Retinal pigment epithelial cell (primary cell): ENCODE data around the gene PTDSS2.

ENCODE experiments used
- DNase-seq: peaks from one replicate; pipeline ENCODE4 v3.0.0-alpha.2; 2010; ENCODE audit warnings: low read depth
- H3K4me3 ChIP-seq: 2 replicates; pipeline ENCODE4 v1.5.1; 2011; ENCODE audit warnings: mild to moderate bottlenecking, low read length, control low read depth, moderate library complexity
- CTCF ChIP-seq: conservative IDR thresholded peaks from 2 replicates; pipeline ENCODE4 v1.5.1; 2011; ENCODE audit warnings: low read depth, low read length, control low read depth, inconsistent platforms

The PTDSS2 gene

GRCh38 chr11:488992-489391 is 38.9 kb downstream of the PTDSS2 start:
- DNase-seq, result no peak
- no peak overlapping the region for H3K4me3 ChIP-seq
- no peak for TF ChIP-seq CTCF

DNA sequence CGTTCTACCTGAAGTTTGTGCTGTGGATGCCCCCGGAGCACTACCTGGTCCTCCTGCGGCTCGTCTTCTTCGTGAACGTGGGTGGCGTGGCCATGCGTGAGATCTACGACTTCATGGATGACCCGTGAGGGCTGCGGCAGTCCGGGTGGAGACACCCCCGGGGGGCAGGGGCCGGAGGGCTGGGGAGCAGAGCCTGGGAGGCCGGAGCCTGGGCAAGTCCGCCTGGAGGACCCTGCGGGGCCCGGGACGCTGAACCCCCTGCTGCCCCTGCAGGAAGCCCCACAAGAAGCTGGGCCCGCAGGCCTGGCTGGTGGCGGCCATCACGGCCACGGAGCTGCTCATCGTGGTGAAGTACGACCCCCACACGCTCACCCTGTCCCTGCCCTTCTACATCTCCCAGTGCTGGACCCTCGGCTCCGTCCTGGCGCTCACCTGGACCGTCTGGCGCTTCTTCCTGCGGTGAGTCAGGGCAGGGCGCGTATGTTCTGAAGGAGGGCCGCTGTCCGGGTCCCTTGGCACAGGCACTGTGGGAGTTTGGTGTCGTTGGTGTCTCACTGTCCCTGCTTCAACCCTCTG is 39.6 kb downstream of the PTDSS2 start:
- no peak for TF ChIP-seq CTCF
- DNase-seq, result no peak
- no peak overlapping the region for H3K4me3 ChIP-seq

DNA sequence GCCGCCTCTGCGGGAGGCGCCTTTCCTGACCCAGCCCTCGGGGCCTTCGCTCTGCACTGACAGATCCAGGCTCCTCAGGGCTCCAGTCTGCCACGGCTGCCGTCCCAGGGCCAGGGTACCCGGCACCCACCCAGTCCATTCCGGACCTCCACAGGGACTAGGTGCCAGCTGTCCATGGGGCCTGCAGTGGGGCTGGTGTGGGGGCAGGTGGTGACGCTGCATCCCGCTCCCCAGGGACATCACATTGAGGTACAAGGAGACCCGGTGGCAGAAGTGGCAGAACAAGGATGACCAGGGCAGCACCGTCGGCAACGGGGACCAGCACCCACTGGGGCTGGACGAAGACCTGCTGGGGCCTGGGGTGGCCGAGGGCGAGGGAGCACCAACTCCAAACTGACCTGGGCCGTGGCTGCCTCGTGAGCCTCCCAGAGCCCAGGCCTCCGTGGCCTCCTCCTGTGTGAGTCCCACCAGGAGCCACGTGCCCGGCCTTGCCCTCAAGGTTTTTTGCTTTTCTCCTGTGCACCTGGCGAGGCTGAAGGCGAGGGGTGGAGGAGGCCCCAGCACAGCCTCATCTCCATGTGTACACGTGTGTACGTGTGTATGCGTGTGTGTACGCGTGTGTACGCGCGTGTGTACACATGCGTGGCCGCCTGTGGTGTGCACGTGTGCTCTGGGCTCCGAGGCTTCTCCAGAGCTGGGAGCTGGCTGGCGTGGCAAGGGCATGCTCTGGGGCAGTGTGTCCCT is 40.3 kb downstream of the PTDSS2 start:
- no peak for TF ChIP-seq CTCF
- H3K4me3 ChIP-seq, result no peak overlapping the region
- no peak for DNase-seq

DNA sequence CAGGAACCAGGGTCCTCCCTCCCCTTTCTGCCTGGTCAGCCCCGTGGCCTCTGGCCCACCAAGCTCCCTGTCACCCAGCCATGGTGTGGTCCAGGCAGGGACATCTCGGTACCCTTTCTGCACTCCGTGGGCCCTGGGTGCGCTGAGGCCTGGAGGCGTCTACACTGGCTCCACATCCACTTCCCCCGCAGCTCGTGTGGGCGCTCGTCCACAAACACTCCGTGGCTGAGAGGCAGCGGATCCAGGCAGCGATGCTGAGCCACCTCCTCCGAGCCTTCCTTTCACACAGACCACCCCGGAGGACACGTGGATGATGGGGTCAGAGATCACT is 40.8 kb downstream of the PTDSS2 start:
- no peak for TF ChIP-seq CTCF
- no peak for DNase-seq
- no peak overlapping the region for H3K4me3 ChIP-seq

DNA sequence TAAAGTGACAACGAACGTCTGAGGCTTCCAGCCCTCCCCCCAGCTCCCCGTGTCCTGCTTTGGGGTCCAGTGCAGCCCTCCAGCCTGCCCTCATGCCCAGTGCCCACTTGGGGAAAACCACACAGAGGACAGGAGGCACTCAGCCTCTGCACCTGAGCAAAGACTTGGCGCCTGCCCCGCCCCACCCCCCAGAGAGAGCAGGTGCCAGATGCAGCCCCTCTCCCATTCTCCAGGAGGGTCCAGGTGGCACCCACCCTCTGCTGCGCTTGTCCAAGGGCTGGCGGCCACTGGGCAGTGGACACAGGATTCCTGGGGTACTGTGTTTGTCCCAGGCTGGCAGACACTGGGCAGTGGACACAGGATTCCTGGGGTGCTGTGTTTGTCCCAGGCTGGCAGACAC is 41.3 kb downstream of the PTDSS2 start:
- no peak for DNase-seq
- TF ChIP-seq CTCF, result no peak
- H3K4me3 ChIP-seq, result no peak overlapping the region

DNA sequence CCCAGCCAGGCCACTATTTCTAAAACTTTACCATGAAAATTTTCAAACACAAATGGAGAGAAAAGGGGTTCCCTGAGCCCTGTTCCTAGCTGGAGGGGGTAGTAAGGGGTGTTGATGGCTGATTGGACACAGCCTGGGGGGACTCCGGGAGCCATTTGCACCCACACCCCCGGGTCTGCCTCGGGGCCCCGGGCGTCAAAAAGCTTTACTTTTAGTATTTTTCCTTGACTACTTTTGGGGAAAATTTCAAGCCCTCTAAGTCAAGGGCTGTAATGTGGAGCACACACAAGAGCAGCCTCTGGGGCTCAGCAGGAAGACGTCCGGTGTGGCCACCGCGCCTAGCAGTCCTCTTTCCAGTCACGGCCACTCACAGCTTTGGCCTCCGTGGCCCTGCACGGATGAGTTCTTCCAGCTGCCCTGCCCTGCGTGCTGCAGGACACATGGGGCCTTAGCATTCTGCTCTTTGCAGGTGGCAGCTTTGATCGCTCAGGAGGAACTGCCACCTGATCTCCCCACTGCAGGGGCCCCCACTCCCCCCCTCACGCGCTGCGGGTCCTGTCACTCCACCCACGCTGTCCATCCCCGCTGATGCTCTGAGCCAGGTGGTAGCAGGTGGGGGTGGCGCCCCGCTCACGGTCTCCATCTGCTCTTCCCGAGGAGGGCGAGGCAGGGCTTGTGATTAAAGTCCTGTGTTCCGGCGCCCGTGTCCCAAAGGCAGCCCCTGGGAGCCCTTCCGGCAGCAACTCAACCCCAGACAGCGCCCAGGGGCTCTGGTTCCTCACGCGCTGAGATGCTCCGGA is 42.5 kb downstream of the PTDSS2 start:
- DNase-seq, result no peak
- no peak overlapping the region for H3K4me3 ChIP-seq
- no peak for TF ChIP-seq CTCF
